SK-N-MC (cell line): ENCODE results near the gene PDCD1LG2.

Experiments
- EZH2 ChIP-seq: fragments of 200-600 bp; sonication (generic); IDR thresholded peaks from one replicate; pipeline ENCODE4 v1.6.1; 2017; ENCODE audit warnings: antibody characterized with exemption
- FOXP2 ChIP-seq: optimal IDR thresholded peaks from 2 replicates; pipeline ENCODE3; 2011; ENCODE audit warnings: mild to moderate bottlenecking, moderate library complexity; ENCODE audit not compliant: insufficient read depth; ENCODE audit errors: extremely low read length, control extremely low read depth
- POLR2AphosphoS5 ChIP-seq: IDR thresholded peaks from 2 replicates; pipeline ENCODE4 v1.6.1; 2012; ENCODE audit warnings: mild to moderate bottlenecking, low read depth, low read length, borderline replicate concordance

GRCh38 chr9:5485378-5486085 lies 24.8 kb upstream of the PDCD1LG2 start:
- TF ChIP-seq EZH2 (no peak), POLR2AphosphoS5 (no peak), FOXP2 (no peak)
